MCF 10A (cell line): ENCODE measurements around the gene CATSPERZ. TPM values are rescaled to one million over a fixed set of nuclear protein-coding genes. Genes with fewer than 3 reads are reported as not detected.

Experiments used
- BruUV-seq: library from RNA; stranded (reverse); fragments of 400-500 nt; replicated peaks from 2 replicates; lab custom pipeline; 2021; lab: Mats Ljungman, UMichigan
- CTCF ChIA-PET: fragments of 300-600 bp; sonication (Branson Sonifier 250); formaldehyde crosslinking; extraction: SDS; loops from one replicate; lab custom pipeline; 2021; ENCODE audit warnings: antibody characterized with exemption, inconsistent platforms; lab: Yijun Ruan, JAX
- POLR2A ChIA-PET: fragments of 300-600, 350-650 bp; sonication (Branson Sonifier 250); formaldehyde crosslinking; extraction: SDS; loops from one replicate; lab custom pipeline; 2020; ENCODE audit warnings: antibody characterized with exemption, inconsistent platforms; lab: Yijun Ruan, JAX
- DNase-seq: peaks from one replicate; pipeline ENCODE4 v3.0.0-alpha.2; 2018; ENCODE audit not compliant: unreplicated experiment
- H3K27ac Mint-ChIP-seq: one replicate; pipeline ENCODE4 v1.8.0; 2022; ENCODE audit warnings: mild to moderate bottlenecking, low read depth, mixed read lengths; ENCODE audit not compliant: unreplicated experiment
- H3K27me3 Mint-ChIP-seq: one replicate; pipeline ENCODE4 v1.8.0; 2022; ENCODE audit warnings: mixed read lengths; ENCODE audit not compliant: insufficient read depth, unreplicated experiment
- H3K36me3 Mint-ChIP-seq: one replicate; pipeline ENCODE4 v1.8.0; 2022; ENCODE audit warnings: mild to moderate bottlenecking, moderate library complexity, mixed read lengths; ENCODE audit not compliant: insufficient read depth, unreplicated experiment
- H3K4me1 Mint-ChIP-seq: one replicate; pipeline ENCODE4 v1.8.0; 2022; ENCODE audit warnings: mixed read lengths; ENCODE audit not compliant: insufficient read depth, unreplicated experiment
- H3K4me3 Mint-ChIP-seq: one replicate; pipeline ENCODE4 v1.8.0; 2022; ENCODE audit warnings: mild to moderate bottlenecking, moderate library complexity, mixed read lengths; ENCODE audit not compliant: unreplicated experiment
- H3K9me3 Mint-ChIP-seq: one replicate; pipeline ENCODE4 v1.8.0; 2022; ENCODE audit warnings: mixed read lengths; ENCODE audit not compliant: unreplicated experiment
- CTCF ChIP-seq: fragments of 200-600 bp; IDR thresholded peaks from one replicate; pipeline ENCODE4 v1.8.0; 2022; ENCODE audit warnings: antibody characterized with exemption, mild to moderate bottlenecking; ENCODE audit not compliant: unreplicated experiment
- intact Hi-C: fragments of 100-400 bp; cut with micrococcal nuclease; formaldehyde crosslinking; loops from 2 replicates; pipeline ENCODE4 v1.14.1; 2022
- total RNA-seq: library from RNA; stranded (reverse); gene quantifications from 2 replicates; pipeline ENCODE4 v1.2.3, GENCODE V29; 2022

The CATSPERZ gene
- total RNA-seq, 1 experiment from 2014 or later: 0.68 TPM

GRCh38 chr11:64269540-64270220, 30.5 kb upstream of the CATSPERZ start:
- TSS peak; percentile 52 for BruUV-seq
- peak; percentile 100 for DNase-seq
- Mint-ChIP-seq H3K27me3 (no peaks in the 10 kb centered on the region), H3K9me3 (no peaks in the 10 kb centered on the region), H3K4me3 (peak overlapping the region; percentile 96), H3K4me1 (peaks cover 23% of the 10 kb centered on the region), H3K27ac (peak overlapping the region; percentile 96), H3K36me3 (peaks cover 49% of the 10 kb centered on the region)
- ChIA-PET CTCF (interaction anchor here (0.6 to 6.4 kb wide), 8 partner anchors 14 to 1535 kb away, joined by 3 to 70 read pairs (median 4); partner anchors contain the start of gene PLCB3), POLR2A (interaction anchor here (0.6 to 7.6 kb wide), 31 partner anchors 7 to 1582 kb away, joined by 3 to 125 read pairs (median 6); partner anchors contain the start of genes BAD, CATSPERZ, ESRRA and FKBP2)
- intact Hi-C loops: loop anchor here (1.0 kb wide), 2 partner anchors 18 to 35 kb away; partner anchors contain the start of gene PLCB3
- peak; percentile 1 for TF ChIP-seq CTCF

- CTCF ChIA-PET: interaction anchor here (0.6 to 4.5 kb wide), 3 partner anchors 17 to 81 kb away, joined by 3 to 37 read pairs (median 23); partner anchors contain the start of gene CATSPERZ
- H3K4me3 Mint-ChIP-seq: no peak overlapping the region
- no peak for DNase-seq
- peaks cover 35% of the 10 kb centered on the region for H3K36me3 Mint-ChIP-seq
- POLR2A ChIA-PET: interaction anchor here (0.6 to 3.0 kb wide), 9 partner anchors 11 to 1696 kb away, joined by 3 to 24 read pairs (median 4); partner anchors contain the start of genes GPR137 and PLCB3
- H3K9me3 Mint-ChIP-seq: no peaks in the 10 kb centered on the region
- TF ChIP-seq CTCF: no peak
- BruUV-seq: no TSS peak
- H3K27me3 Mint-ChIP-seq: no peaks in the 10 kb centered on the region
- intact Hi-C loops: no loop called here
- peak overlapping the region; percentile 79 for H3K27ac Mint-ChIP-seq
- H3K4me1 Mint-ChIP-seq: peaks cover 4% of the 10 kb centered on the region
Measured at GRCh38 chr11:64275031-64275800, 24.9 kb upstream of the CATSPERZ start.

- ChIA-PET POLR2A (interaction anchor here (0.8 to 3.0 kb wide), 11 partner anchors 8 to 76 kb away, joined by 3 to 24 read pairs (median 5); partner anchors contain the start of genes GPR137 and PLCB3), CTCF (interaction anchor here (0.6 to 4.5 kb wide), 4 partner anchors 16 to 80 kb away, joined by 3 to 37 read pairs (median 14); partner anchors contain the start of gene CATSPERZ)
- H3K4me3 Mint-ChIP-seq: no peak overlapping the region
- no peaks in the 10 kb centered on the region for H3K27me3 Mint-ChIP-seq
- H3K27ac Mint-ChIP-seq: peak overlapping the region; percentile 79
- TF ChIP-seq CTCF: no peak
- BruUV-seq: no TSS peak
- intact Hi-C loops: no loop called here
- no peak for DNase-seq
- peaks cover 4% of the 10 kb centered on the region for H3K4me1 Mint-ChIP-seq
- H3K9me3 Mint-ChIP-seq: no peaks in the 10 kb centered on the region
- peaks cover 39% of the 10 kb centered on the region for H3K36me3 Mint-ChIP-seq
Measured at GRCh38 chr11:64275841-64276240, 24.3 kb upstream of the CATSPERZ start.
